Transverse colon (tissue), 4 donors: Measurements from ENCODE around the gene VPS52. TPM values are rescaled to one million over a fixed set of nuclear protein-coding genes. Genes with fewer than 3 reads are reported as not detected.
"Not testable (repeated sequence)": the region's sequence is repeated elsewhere in the genome, so short reads cannot be mapped to it uniquely, and the experiment has no call there.

Experiments
- DNase-seq: peaks from one replicate; pipeline ENCODE4 v3.0.0-alpha.2; 2019
- H3K27ac ChIP-seq, 4 donors: fragments of 200-600 bp; sonication (generic); 2 replicates each; pipeline ENCODE4 v1.5.1; 2016 to 2018; ENCODE audit warnings: inconsistent platforms in 4 of 4
- H3K27me3 ChIP-seq: fragments of 200-600 bp; sonication (generic); 2 replicates; pipeline ENCODE4 v1.5.1; 2017; ENCODE audit warnings: inconsistent platforms
- H3K36me3 ChIP-seq, 4 donors: fragments of 200-600 bp; sonication (generic); 2 replicates each; pipeline ENCODE4 v1.5.1; 2017 to 2019; ENCODE audit warnings: inconsistent platforms in 4 of 4
- H3K4me1 ChIP-seq, 4 donors: fragments of 200-600 bp; sonication (generic); 2 replicates each; pipeline ENCODE4 v1.5.1; 2017 to 2020; ENCODE audit warnings: inconsistent platforms in 4 of 4
- H3K4me3 ChIP-seq, 4 donors: fragments of 200-600 bp; sonication (generic); 1 replicate in 1 of 4; 2 replicates in 3 of 4; pipeline versions ENCODE4 v1.5.1 to v1.6.1; 2017 to 2019; ENCODE audit warnings: inconsistent platforms in 4 of 4
- H3K9me3 ChIP-seq, 2 donors: fragments of 200-600 bp; sonication (generic); 2 replicates each; pipeline ENCODE4 v1.5.1; 2017 to 2019; ENCODE audit warnings: inconsistent platforms in 2 of 2
- EP300 ChIP-seq: sonication (generic); formaldehyde crosslinking; IDR thresholded peaks from one replicate; pipeline ENCODE4 v1.6.1; 2017; ENCODE audit warnings: antibody characterized with exemption, low read depth
- POLR2A ChIP-seq: fragments of 450-650 bp; IDR thresholded peaks from one replicate; pipeline ENCODE4 v1.6.1; 2016; ENCODE audit warnings: antibody characterized with exemption, mild to moderate bottlenecking, moderate library complexity
- POLR2AphosphoS5 ChIP-seq, 3 donors: sonication (generic); formaldehyde crosslinking; IDR thresholded peaks; one replicate each; pipeline ENCODE4 v1.6.1; 2016; ENCODE audit warnings: antibody characterized with exemption in 3 of 3
- WGBS, 2 donors: methylation state at CpG; one replicate each; pipeline ENCODE4 v1.1.5; 2018; ENCODE audit warnings: low coverage in 1 of 2; 5-methylcytosine and 5-hydroxymethylcytosine counted together
- in situ Hi-C, 4 donors: fragments of 200-750 bp; cut with MboI; loops; one replicate each; pipeline versions ENCODE4 v1.15.0 to v1.15.1; 2017; ENCODE audit warnings: low sequenced_read_pairs in 3 of 4, low pct_ligation_motif_present in 1 of 4, low pct_unique_long_range_greater_than_20kb in 1 of 4
- intact Hi-C: fragments of 100-400 bp; cut with DNase I; formaldehyde crosslinking; loops from one replicate; pipeline ENCODE4 v1.15.1; 2023; ENCODE audit warnings: low total_unique reads
- total RNA-seq, 4 donors: library from RNA; depleted of rRNA; stranded (reverse); fragments of >200 nt; gene quantifications; one replicate each; pipeline ENCODE4 v1.1.0, GENCODE V29; 2016
- TF ChIP-seq, protein P1 (sequence below), 5 experiments: fragments of 200-600 bp in 3 of 5; fragments of 450-650 bp in 2 of 5; sonication (generic) in 3 of 5; IDR thresholded peaks; 1 replicate in 2 of 5; 2 replicates in 3 of 5; pipeline ENCODE4 v1.5.1; 2016 to 2017; ENCODE audit warnings: antibody characterized with exemption in 5 of 5, inconsistent platforms in 3 of 5, mild to moderate bottlenecking in 2 of 5, moderate library complexity in 1 of 5

VPS52 gene
- total RNA-seq, 4 donors from 2014 or later, result 52.4 to 93.3 (median 63.4) TPM

GRCh38 chr6:33288141-33288920, 16.7 kb upstream of the VPS52 start:
- WGBS, 2 donors, result 7 to 16% methylated on average over 4 to 21 of the region's 21 CpGs
- Histone ChIP-seq H3K27me3 (no peaks in the 10 kb centered on the region), H3K4me1 (peaks cover 6 to 21% (median 20%) of the 10 kb centered on the region in 4 donors), H3K4me3 (peak overlapping the region; percentile 69 to 93 (median 79)), H3K36me3 (peaks cover 0 to 8% (median 0%) of the 10 kb centered on the region in 4 donors), H3K27ac (peak overlapping the region; percentile 80 to 89 (median 86)), H3K9me3 (no peaks in the 10 kb centered on the region)
- no peak for DNase-seq
- in situ Hi-C loops, result no loop called here
- TF ChIP-seq, protein P1, sequence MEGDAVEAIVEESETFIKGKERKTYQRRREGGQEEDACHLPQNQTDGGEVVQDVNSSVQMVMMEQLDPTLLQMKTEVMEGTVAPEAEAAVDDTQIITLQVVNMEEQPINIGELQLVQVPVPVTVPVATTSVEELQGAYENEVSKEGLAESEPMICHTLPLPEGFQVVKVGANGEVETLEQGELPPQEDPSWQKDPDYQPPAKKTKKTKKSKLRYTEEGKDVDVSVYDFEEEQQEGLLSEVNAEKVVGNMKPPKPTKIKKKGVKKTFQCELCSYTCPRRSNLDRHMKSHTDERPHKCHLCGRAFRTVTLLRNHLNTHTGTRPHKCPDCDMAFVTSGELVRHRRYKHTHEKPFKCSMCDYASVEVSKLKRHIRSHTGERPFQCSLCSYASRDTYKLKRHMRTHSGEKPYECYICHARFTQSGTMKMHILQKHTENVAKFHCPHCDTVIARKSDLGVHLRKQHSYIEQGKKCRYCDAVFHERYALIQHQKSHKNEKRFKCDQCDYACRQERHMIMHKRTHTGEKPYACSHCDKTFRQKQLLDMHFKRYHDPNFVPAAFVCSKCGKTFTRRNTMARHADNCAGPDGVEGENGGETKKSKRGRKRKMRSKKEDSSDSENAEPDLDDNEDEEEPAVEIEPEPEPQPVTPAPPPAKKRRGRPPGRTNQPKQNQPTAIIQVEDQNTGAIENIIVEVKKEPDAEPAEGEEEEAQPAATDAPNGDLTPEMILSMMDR (IDR thresholded peaks at IDR 0.05), result no peak
- TF ChIP-seq POLR2AphosphoS5 (IDR thresholded peaks at IDR 0.05), result no peak
- no peak for TF ChIP-seq POLR2A
- no peak for TF ChIP-seq EP300
- intact Hi-C loops, result no loop called here

GRCh38 chr6:33286946-33287914, 15.6 kb upstream of the VPS52 start:
- intact Hi-C loops (no loop called here), in situ Hi-C loops (no loop called here)
- 80 to 93% methylated on average over 1 to 22 of the region's 22 CpGs for WGBS, 2 donors
- Histone ChIP-seq H3K9me3 (no peaks in the 10 kb centered on the region), H3K27me3 (no peaks in the 10 kb centered on the region), H3K4me3 (no peak overlapping the region), H3K27ac (no peak overlapping the region), H3K36me3 (peaks cover 0 to 8% (median 0%) of the 10 kb centered on the region in 4 donors), H3K4me1 (peaks cover 6 to 21% (median 20%) of the 10 kb centered on the region in 4 donors)
- DNase-seq, result no peak
- TF ChIP-seq EP300, result no peak
- TF ChIP-seq, protein P1 (IDR thresholded peaks at IDR 0.05), result no peak
- no peak for TF ChIP-seq POLR2AphosphoS5 (IDR thresholded peaks at IDR 0.05)
- TF ChIP-seq POLR2A, result no peak

- H3K36me3 ChIP-seq, H3K4me3 ChIP-seq, intact Hi-C loops, DNase-seq, in situ Hi-C loops, H3K9me3 ChIP-seq, H3K27me3 ChIP-seq, H3K27ac ChIP-seq: not testable (repeated sequence)
- WGBS, 2 donors, result 96 to 100% methylated on average over 1 to 4 of the region's 4 CpGs
- peaks cover 6 to 15% (median 14%) of the 10 kb centered on the region in 4 donors for H3K4me1 ChIP-seq
Observed at GRCh38 chr6:33285214-33285613, 13.5 kb upstream of the VPS52 start.

GRCh38 chr6:33280539-33280938, 8.9 kb upstream of the VPS52 start:
- DNase-seq, result no peak
- H3K36me3 ChIP-seq, result no peaks in the 10 kb centered on the region

More at GRCh38 chr6:33280539-33280938, 8.9 kb upstream of the VPS52 start:
- Histone ChIP-seq H3K4me3 (no peak overlapping the region), H3K4me1 (peaks cover 15 to 29% (median 21%) of the 10 kb centered on the region in 4 donors), H3K9me3 (no peaks in the 10 kb centered on the region), H3K27ac (no peak overlapping the region), H3K27me3 (no peaks in the 10 kb centered on the region)
- no peak for TF ChIP-seq POLR2A
- no peak for TF ChIP-seq POLR2AphosphoS5 (IDR thresholded peaks at IDR 0.05)
- TF ChIP-seq EP300, result no peak
- TF ChIP-seq, protein P1 (IDR thresholded peaks at IDR 0.05), result no peak
- intact Hi-C loops (no loop called here), in situ Hi-C loops (no loop called here)
- 95% methylated on average over 6 of the region's 6 CpGs; no CpG with 5 or more reads in 1 of the 2 donors for WGBS, 2 donors
